B cell (primary cell): ENCODE results near the gene MLLT3.

Experiments used
- CTCF ChIP-seq: fragments of 200-600 bp; IDR thresholded peaks from one replicate; pipeline ENCODE4 v1.8.0; 2022; ENCODE audit warnings: antibody characterized with exemption, mild to moderate bottlenecking
- EZH2 ChIP-seq: IDR thresholded peaks from 2 replicates; pipeline ENCODE4 v1.6.1; 2012; ENCODE audit warnings: borderline replicate concordance, low read depth, mild to moderate bottlenecking, moderate library complexity, low read length; ENCODE audit not compliant: insufficient read depth, poor library complexity, severe bottlenecking

- TF ChIP-seq EZH2: no peak
- no peak for TF ChIP-seq CTCF
Measured at GRCh38 chr9:20384642-20385041, 237.7 kb downstream of the MLLT3 start.
